ENCODE measurements around the gene FSTL4. TPM values are rescaled to one million over a fixed set of nuclear protein-coding genes. Genes with fewer than 3 reads are reported as not detected.

Gene FSTL4
- total RNA-seq, 1 experiment from 2014 or later = not detected

- no TSS peak for BruUV-seq (replicated peaks)
- no peaks in the 10 kb centered on the region for H3K9me2 ChIP-seq (ENCODE audit: insufficient read depth)
- H2AFZ ChIP-seq = no peak overlapping the region
- H3K36me3 ChIP-seq (ENCODE audit: low read depth) = no peaks in the 10 kb centered on the region
- peaks cover 9% of the 10 kb centered on the region for H3K4me1 ChIP-seq (replicated peaks; ENCODE audit: insufficient read depth)
- H3K27ac ChIP-seq = no peak overlapping the region
- no peaks in the 10 kb centered on the region for H3K9me3 ChIP-seq (ENCODE audit: insufficient read depth, low read depth)
- CTCF ChIA-PET = no interaction called here
- H3K4me2 ChIP-seq = no peak overlapping the region
- H3F3A ChIP-seq (ENCODE audit: insufficient read depth, low read depth) = no peaks in the 10 kb centered on the region
- intact Hi-C loops (cut with micrococcal nuclease; ENCODE audit: unreplicated experiment) = no loop called here
- H3K79me2 ChIP-seq (ENCODE audit: low read depth) = no peaks in the 10 kb centered on the region
- no peak for DNase-seq
- POLR2A ChIA-PET (ENCODE audit: unreplicated experiment) = no interaction called here
- H3K27me3 ChIP-seq (ENCODE audit: insufficient read depth, low read depth) = no peaks in the 10 kb centered on the region
- TF ChIP-seq CTCF (conservative IDR thresholded peaks at IDR 0.05) (no peak), EZH2 (IDR thresholded peaks at IDR 0.05; ENCODE audit: low read depth) (no peak)
- H3K4me3 ChIP-seq = no peak overlapping the region
- no peaks in the 10 kb centered on the region for H4K20me1 ChIP-seq (ENCODE audit: insufficient read depth)
These were observed 411.0 kb downstream of the FSTL4 start for GRCh38 chr5:133201310-133201709.

- BruUV-seq (replicated peaks) = no TSS peak
- no peaks in the 10 kb centered on the region for H3K4me1 ChIP-seq (replicated peaks; ENCODE audit: insufficient read depth)
- no peaks in the 10 kb centered on the region for H3F3A ChIP-seq (ENCODE audit: insufficient read depth, low read depth)
- intact Hi-C loops (cut with micrococcal nuclease; ENCODE audit: unreplicated experiment) = no loop called here
- H3K4me3 ChIP-seq = no peak overlapping the region
- H3K9me2 ChIP-seq (ENCODE audit: insufficient read depth) = no peaks in the 10 kb centered on the region
- no peaks in the 10 kb centered on the region; the same call in 1 of the 2 replicates for H3K27me3 ChIP-seq (ENCODE audit: insufficient read depth, low read depth)
- H2AFZ ChIP-seq = no peak overlapping the region
- H3K4me2 ChIP-seq = no peak overlapping the region
- H3K36me3 ChIP-seq (ENCODE audit: low read depth) = no peaks in the 10 kb centered on the region
- no peaks in the 10 kb centered on the region for H3K9me3 ChIP-seq (ENCODE audit: insufficient read depth, low read depth)
- CTCF ChIA-PET = no interaction called here
- H4K20me1 ChIP-seq (ENCODE audit: insufficient read depth) = no peaks in the 10 kb centered on the region
- no peaks in the 10 kb centered on the region for H3K79me2 ChIP-seq (ENCODE audit: low read depth)
- H3K27ac ChIP-seq = no peak overlapping the region
- DNase-seq = no peak
- no peak for TF ChIP-seq CTCF (conservative IDR thresholded peaks at IDR 0.05)
- no peak for TF ChIP-seq EZH2 (IDR thresholded peaks at IDR 0.05; ENCODE audit: low read depth)
- POLR2A ChIA-PET (ENCODE audit: unreplicated experiment) = no interaction called here
These were observed 412.1 kb downstream of the FSTL4 start for GRCh38 chr5:133200256-133200655.

GRCh38 chr5:133199417-133200178 is 412.7 kb downstream of the FSTL4 start:
- no peak overlapping the region for H3K4me3 ChIP-seq
- no peaks in the 10 kb centered on the region for H3K79me2 ChIP-seq (ENCODE audit: low read depth)
- no peak overlapping the region for H3K4me2 ChIP-seq
- H3K9me2 ChIP-seq (ENCODE audit: insufficient read depth) = no peaks in the 10 kb centered on the region
- H2AFZ ChIP-seq = no peak overlapping the region
- no peaks in the 10 kb centered on the region for H3K36me3 ChIP-seq (ENCODE audit: low read depth)
- ChIA-PET POLR2A (ENCODE audit: unreplicated experiment) (no interaction called here), CTCF (no interaction called here)
- H3K27ac ChIP-seq = no peak overlapping the region
- H3K27me3 ChIP-seq (ENCODE audit: insufficient read depth, low read depth) = no peaks in the 10 kb centered on the region; the same call in 1 of the 2 replicates
- no TSS peak for BruUV-seq (replicated peaks)
- no peaks in the 10 kb centered on the region for H3K9me3 ChIP-seq (ENCODE audit: insufficient read depth, low read depth)
- intact Hi-C loops (cut with micrococcal nuclease; ENCODE audit: unreplicated experiment) = no loop called here
- H3F3A ChIP-seq (ENCODE audit: insufficient read depth, low read depth) = no peaks in the 10 kb centered on the region
- no peaks in the 10 kb centered on the region for H4K20me1 ChIP-seq (ENCODE audit: insufficient read depth)
- no peaks in the 10 kb centered on the region for H3K4me1 ChIP-seq (replicated peaks; ENCODE audit: insufficient read depth)
- TF ChIP-seq EZH2 (IDR thresholded peaks at IDR 0.05; ENCODE audit: low read depth) = no peak
- no peak for TF ChIP-seq CTCF (conservative IDR thresholded peaks at IDR 0.05)
- no peak for DNase-seq
